Endothelial cell (in vitro differentiated cells): ENCODE results near the gene CASP9. TPM values are rescaled to one million over a fixed set of nuclear protein-coding genes. Genes with fewer than 3 reads are reported as not detected.

ENCODE experiments used
- DNase-seq: peaks from one replicate; pipeline ENCODE4 v3.0.0; 2021; ENCODE audit warnings: low spot score
- H3K27ac Mint-ChIP-seq: one replicate; pipeline ENCODE4 v1.8.0; 2021; ENCODE audit warnings: mixed read lengths, inconsistent platforms; ENCODE audit not compliant: unreplicated experiment
- H3K27me3 Mint-ChIP-seq: one replicate; pipeline ENCODE4 v1.8.0; 2021; ENCODE audit warnings: mild to moderate bottlenecking, moderate library complexity, mixed read lengths, inconsistent platforms; ENCODE audit not compliant: unreplicated experiment
- H3K36me3 Mint-ChIP-seq: one replicate; pipeline ENCODE4 v1.8.0; 2021; ENCODE audit warnings: mild to moderate bottlenecking, low read depth, mixed read lengths, inconsistent platforms; ENCODE audit not compliant: unreplicated experiment
- H3K4me1 Mint-ChIP-seq: one replicate; pipeline ENCODE4 v1.8.0; 2021; ENCODE audit warnings: mild to moderate bottlenecking, mixed read lengths, inconsistent platforms; ENCODE audit not compliant: unreplicated experiment
- H3K4me3 Mint-ChIP-seq: one replicate; pipeline ENCODE4 v1.8.0; 2021; ENCODE audit warnings: mild to moderate bottlenecking, mixed read lengths, inconsistent platforms; ENCODE audit not compliant: unreplicated experiment
- H3K9me3 Mint-ChIP-seq: one replicate; pipeline ENCODE4 v1.8.0; 2021; ENCODE audit warnings: mixed read lengths, inconsistent platforms; ENCODE audit not compliant: unreplicated experiment
- CTCF ChIP-seq: fragments of 200-600 bp; sonication (generic); IDR thresholded peaks from one replicate; pipeline ENCODE4 v1.5.0; 2021; ENCODE audit warnings: antibody characterized with exemption; ENCODE audit not compliant: unreplicated experiment
- total RNA-seq: library from RNA; stranded (reverse); fragmentation: NEBNext Ultra II Directional; extraction: Animal tissue kit (Norgen Biotek cat#: 25700); gene quantifications from one replicate; pipeline ENCODE4 v1.2.1, GENCODE V29; 2021; ENCODE audit not compliant: unreplicated experiment

CASP9 gene
- total RNA-seq, 1 donor from 2014 or later, result 12.0 TPM

DNA sequence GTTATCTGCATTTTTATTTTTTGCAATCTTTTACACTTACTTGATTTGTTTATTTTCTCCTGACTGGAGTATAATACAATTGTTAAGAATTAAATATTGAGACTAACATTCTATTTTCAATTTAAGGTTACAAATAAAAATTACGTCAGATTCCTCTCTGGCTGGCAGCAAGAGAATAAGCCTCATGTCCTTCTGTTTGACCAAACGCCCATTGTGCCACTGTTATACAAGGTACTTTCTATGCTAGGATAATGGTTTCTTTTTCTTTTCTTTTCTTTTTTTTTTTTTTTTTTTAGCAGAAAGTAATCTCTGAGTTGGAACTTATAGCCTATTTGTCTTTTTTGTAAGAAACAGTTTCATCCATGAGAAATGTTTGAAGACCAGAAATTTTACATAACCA lies 22.6 kb upstream of the CASP9 start:
- DNase-seq, result no peak
- TF ChIP-seq CTCF, result no peak
- Mint-ChIP-seq H3K9me3 (no peaks in the 10 kb centered on the region), H3K4me1 (no peaks in the 10 kb centered on the region), H3K4me3 (no peak overlapping the region), H3K36me3 (peaks cover 38% of the 10 kb centered on the region), H3K27me3 (peaks cover 2% of the 10 kb centered on the region), H3K27ac (no peak overlapping the region)

DNA sequence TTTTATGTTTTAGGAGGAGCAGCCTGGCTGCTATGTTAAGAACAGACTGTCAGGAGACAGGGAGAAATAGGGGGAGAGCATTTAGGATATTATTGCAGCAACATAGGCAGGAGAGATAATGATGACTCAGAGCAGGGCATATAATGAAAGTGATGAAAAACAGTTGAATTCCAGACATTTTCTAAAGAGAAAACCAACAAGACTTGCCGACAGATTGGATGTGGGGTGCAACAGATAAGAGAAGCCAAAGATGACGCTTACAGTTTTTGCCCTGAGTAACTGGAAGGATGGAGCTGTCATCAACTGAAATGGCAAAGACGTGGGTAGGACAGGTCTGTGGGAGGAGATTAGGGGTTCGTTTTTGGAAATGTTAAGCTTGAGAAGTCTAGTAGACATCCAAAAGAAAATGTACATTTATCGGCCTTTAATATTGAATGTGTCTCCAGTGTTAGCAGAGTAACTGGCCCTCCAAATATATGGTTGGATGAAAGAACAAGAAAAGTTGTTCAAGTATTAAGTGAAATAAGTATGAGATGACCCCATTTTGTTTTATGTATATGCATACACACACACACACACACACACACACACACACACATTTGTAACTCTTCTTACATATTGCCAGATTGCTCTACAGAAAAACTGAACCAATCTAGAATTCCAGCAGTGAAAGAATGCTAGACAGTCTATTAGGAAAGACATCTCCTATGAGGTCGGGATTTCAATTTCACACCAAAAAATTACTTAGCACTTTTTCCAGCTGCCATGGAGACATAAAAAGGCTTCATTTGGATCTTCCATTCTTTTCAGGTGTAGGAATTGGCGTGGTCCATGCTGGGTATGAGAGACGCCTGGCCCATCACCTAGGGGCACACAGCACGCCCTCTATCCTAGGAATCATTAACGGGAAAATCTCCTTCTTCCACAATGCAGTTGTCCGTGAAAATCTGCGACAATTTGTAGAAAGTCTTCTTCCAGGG lies 19.9 kb upstream of the CASP9 start:
- Mint-ChIP-seq H3K4me3 (peak overlapping the region; percentile 15), H3K4me1 (no peaks in the 10 kb centered on the region), H3K36me3 (peaks cover 42% of the 10 kb centered on the region), H3K27me3 (peaks cover 3% of the 10 kb centered on the region), H3K27ac (no peak overlapping the region), H3K9me3 (no peaks in the 10 kb centered on the region)
- no peak for TF ChIP-seq CTCF
- DNase-seq, result no peak

DNA sequence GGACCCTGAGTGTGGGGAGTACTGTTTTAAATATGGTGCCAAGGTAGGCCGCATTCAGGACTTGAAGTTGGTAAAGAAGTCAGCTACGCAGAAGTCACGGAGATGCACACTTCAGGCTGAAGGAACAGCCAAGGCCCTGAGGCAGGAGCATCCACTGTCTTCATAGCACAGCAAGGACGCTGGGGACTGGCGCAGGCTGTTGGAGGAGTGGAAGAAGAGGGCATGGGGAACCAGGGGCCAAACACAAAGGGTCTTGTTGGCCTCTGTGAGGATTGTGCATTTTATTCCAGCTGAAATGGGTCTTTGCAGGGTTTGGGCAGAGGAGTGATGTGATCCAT lies 19.2 kb upstream of the CASP9 start:
- Mint-ChIP-seq H3K36me3 (peaks cover 44% of the 10 kb centered on the region), H3K4me1 (no peaks in the 10 kb centered on the region), H3K27me3 (peaks cover 5% of the 10 kb centered on the region), H3K9me3 (no peaks in the 10 kb centered on the region), H3K27ac (no peak overlapping the region), H3K4me3 (peak overlapping the region; percentile 15)
- no peak for TF ChIP-seq CTCF
- DNase-seq, result no peak

DNA sequence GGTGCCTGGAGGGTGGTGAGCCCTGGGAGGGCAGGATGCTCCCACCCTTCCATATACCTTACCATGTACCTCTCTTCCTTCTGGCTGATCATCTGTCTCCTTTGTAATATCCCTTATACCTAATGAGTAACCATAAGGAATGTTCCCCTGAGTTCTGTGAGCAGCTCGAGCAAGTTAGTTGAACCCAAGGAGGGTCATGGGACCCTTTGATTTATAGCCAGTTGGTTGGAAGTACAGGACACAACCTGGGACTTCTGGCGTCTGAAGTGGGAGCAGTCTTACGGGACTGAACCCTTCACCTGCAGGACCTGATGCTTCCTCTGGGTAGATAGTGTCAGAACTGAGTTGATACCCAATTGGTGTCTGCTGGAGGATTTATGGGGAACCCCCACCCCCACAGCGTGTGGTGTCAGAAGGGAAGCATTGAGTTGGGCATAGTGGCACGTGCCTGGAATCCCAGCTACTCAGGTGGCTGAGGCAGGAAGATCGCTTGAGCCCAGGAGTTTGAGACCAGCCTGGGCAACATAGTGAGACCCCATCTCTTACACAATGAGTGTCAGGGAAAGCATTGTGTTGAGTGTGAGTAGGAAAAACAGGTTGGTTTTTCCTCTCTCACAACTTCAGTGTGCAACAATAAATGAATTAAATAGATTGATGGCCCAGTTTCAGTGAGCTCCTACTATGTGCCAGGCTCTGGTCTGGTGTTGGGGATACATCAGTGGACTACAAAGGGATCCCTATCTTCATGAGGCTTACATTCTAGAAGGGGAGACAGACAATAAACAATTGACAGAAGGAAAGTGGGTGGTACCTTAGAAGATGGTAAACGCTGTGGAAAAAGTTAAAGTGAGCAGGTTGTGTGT lies 18.6 kb upstream of the CASP9 start:
- Mint-ChIP-seq H3K27ac (no peak overlapping the region), H3K27me3 (peaks cover 5% of the 10 kb centered on the region), H3K9me3 (no peaks in the 10 kb centered on the region), H3K4me3 (no peak overlapping the region), H3K36me3 (peaks cover 38% of the 10 kb centered on the region), H3K4me1 (no peaks in the 10 kb centered on the region)
- no peak for TF ChIP-seq CTCF
- DNase-seq, result no peak
